Measurements from ENCODE around the gene DBF4. TPM values are rescaled to one million over a fixed set of nuclear protein-coding genes. Genes with fewer than 3 reads are reported as not detected.

The DBF4 gene
- total and polyA plus RNA-seq, 10 of the 15 experiments (the other 5 are each of a cell fraction or from before 2014, with no cell fraction given) = 29.3 to 89.8 (median 62.4) TPM

DNA sequence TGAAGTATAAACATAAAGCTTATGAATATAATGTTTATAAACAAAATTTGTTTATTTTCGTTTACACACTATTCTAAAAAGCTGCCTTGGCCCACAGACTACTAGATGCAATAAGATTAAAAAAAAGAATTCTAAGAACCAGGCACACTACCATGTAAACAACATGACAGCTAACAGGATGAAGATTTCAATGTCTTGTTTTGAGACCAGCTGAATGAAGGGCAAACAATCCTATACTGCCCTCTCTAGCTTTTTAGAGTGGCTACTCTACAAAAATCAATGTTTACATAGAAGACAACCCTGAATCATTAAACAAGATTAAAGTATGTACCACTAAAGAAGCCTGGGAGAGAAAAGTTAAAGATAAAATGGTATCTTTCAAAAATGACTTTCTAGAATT, 38.7 kb upstream of the DBF4 start:
- ChIA-PET CTCF (interaction anchor here (1.0 to 2.7 kb wide), 5 partner anchors 10 to 90 kb away, joined by 3 to 11 read pairs (median 4); no protein-coding TSS in a partner anchor), POLR2A (no interaction called here), RAD21 (ENCODE audit: unreplicated experiment) (interaction anchor here (1.2 to 1.4 kb wide), 4 partner anchors 90 to 275 kb away, joined by 3 to 5 read pairs (median 3); no protein-coding TSS in a partner anchor), SMC1A (ENCODE audit: uncharacterized antibody, unreplicated experiment) (interaction anchor here (1.0 to 2.8 kb wide), 8 partner anchors 10 to 224 kb away, joined by 3 to 11 read pairs (median 5); partner anchors contain the start of gene ADAM22)
- Histone ChIP-seq H3K36me3 (ENCODE audit: control insufficient read depth in 2 of 2, insufficient read depth in 2 of 2, low read length in 1 of 2) (no peaks in the 10 kb centered on the region; a peak in 1 of 4 replicates), H3K4me1 (ENCODE audit: control insufficient read depth, insufficient read depth, low read length) (no peaks in the 10 kb centered on the region), H3K27ac (ENCODE audit: control insufficient read depth, insufficient read depth) (no peak overlapping the region), H3K4me3 (no peak overlapping the region), H3K9ac (ENCODE audit: control insufficient read depth, insufficient read depth, low read length) (no peak overlapping the region), H3K79me2 (ENCODE audit: control insufficient read depth, insufficient read depth, low read length) (no peaks in the 10 kb centered on the region), H3K4me2 (ENCODE audit: control insufficient read depth, insufficient read depth) (no peak overlapping the region), H4K20me1 (ENCODE audit: control insufficient read depth, insufficient read depth) (no peaks in the 10 kb centered on the region), H3K27me3 (replicated peaks in 1 of 2; ENCODE audit: control insufficient read depth in 2 of 2, insufficient read depth in 2 of 2, low read length in 1 of 2) (no peaks in the 10 kb centered on the region), H2AFZ (ENCODE audit: control insufficient read depth, low read depth, low read length) (no peak overlapping the region), H3K9me3 (replicated peaks; ENCODE audit: control insufficient read depth, insufficient read depth, low read length) (no peaks in the 10 kb centered on the region)
- DNase-seq (ENCODE audit: low read depth, low spot score) = no peak
- no TSS peak for BruUV-seq (replicated peaks)
- WGBS (ENCODE audit: insufficient coverage, insufficient replicate concordance, low lambda C conversion rate, missing lambda C conversion rate) = 0% methylated on average over 1 of the region's 1 CpG
- in situ Hi-C loops (cut with MboI) (no loop called here), intact Hi-C loops (cut with micrococcal nuclease; ENCODE audit: unreplicated experiment) (no loop called here)
- ATAC-seq = no peak
- no peak for FAIRE-seq
- TF ChIP-seq ETV6 (conservative IDR thresholded peaks at IDR 0.05 in 1 of 2, IDR thresholded peaks at IDR 0.05 in 1 of 2; ENCODE audit: borderline replicate concordance in 1 of 2, low read depth in 1 of 2) (no peak), CBFB (IDR thresholded peaks at IDR 0.05; ENCODE audit: low read depth) (no peak), RAD51 (IDR thresholded peaks at IDR 0.05) (no peak)
- TF ChIP-seq, protein P1, sequence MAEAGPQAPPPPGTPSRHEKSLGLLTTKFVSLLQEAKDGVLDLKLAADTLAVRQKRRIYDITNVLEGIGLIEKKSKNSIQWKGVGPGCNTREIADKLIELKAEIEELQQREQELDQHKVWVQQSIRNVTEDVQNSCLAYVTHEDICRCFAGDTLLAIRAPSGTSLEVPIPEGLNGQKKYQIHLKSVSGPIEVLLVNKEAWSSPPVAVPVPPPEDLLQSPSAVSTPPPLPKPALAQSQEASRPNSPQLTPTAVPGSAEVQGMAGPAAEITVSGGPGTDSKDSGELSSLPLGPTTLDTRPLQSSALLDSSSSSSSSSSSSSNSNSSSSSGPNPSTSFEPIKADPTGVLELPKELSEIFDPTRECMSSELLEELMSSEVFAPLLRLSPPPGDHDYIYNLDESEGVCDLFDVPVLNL (IDR thresholded peaks at IDR 0.05; ENCODE audit: low read depth, low read length) = no peak

Measured in GM12878 (cell line).